Measurements from ENCODE around the gene DVL1. TPM values are rescaled to one million over a fixed set of nuclear protein-coding genes. Genes with fewer than 3 reads are reported as not detected.
A peak's percentile ranks its signal among the peaks of the same experiment; 100 is the strongest.

The DVL1 gene
- polyA plus RNA-seq, 12 donors: 24.2 to 54.3 (median 33.0) TPM; not detected in 1

DNA sequence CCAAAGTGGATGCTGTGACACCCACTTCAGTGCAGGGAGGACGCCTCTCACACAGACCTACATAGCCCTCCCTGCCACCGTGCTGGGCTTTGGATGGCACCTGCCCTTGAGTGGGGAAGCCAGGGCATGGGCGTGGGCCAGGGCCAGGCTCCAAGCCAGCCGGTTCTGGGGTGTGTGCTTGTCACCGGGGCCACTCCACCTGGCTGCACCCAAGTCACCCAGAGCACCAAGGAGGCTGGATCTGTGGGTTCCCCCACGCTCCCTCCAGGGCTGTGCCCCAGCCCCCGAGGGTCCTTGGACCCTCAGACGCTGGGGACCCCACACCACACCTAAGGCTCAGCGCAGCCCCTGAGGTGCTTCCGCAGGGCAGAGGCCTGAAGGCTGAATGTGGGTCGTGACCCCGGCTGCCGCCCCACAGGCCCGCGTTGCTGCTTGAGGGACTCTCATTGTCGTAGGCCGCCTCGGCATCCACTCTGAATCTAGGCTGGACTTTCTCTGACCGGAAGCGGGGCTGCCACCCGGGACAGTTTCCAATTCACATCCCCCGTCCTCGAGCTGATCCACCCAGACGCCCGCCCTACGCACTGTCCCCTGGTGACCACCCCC is 7.7 kb upstream of the DVL1 start:
- no peak for DNase-seq

GRCh38 chr1:1356166-1356795 is 7.1 kb upstream of the DVL1 start:
- DNase-seq: no peak

DNA sequence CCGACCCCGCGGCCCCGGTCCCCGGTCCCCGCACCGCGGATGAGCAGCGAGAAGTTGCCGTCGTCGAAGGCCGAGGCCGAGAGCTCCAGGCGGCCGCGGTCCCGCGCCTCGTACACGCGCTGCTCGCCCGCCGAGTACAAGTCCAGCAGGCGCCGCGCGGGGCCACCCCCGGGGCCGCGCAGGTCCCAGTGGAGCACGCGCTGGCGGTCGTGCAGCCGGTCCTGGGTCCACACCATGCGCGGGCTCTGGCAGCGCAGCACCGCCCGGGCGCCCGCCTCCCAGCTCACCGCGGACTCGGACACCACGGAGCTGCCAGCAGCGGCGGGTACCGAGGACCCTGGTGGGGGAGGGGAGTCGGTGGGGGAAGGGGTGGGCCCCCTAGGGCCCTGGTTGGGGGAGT is 6.2 kb upstream of the DVL1 start:
- DNase-seq: no peak

GRCh38 chr1:1354271-1355247 is 5.3 kb upstream of the DVL1 start:
- DNase-seq: no peak

GRCh38 chr1:1353389-1354151 is 4.4 kb upstream of the DVL1 start:
- DNase-seq: no peak

- no peak for DNase-seq
Observed at GRCh38 chr1:1352786-1353388, 3.7 kb upstream of the DVL1 start.

DNA sequence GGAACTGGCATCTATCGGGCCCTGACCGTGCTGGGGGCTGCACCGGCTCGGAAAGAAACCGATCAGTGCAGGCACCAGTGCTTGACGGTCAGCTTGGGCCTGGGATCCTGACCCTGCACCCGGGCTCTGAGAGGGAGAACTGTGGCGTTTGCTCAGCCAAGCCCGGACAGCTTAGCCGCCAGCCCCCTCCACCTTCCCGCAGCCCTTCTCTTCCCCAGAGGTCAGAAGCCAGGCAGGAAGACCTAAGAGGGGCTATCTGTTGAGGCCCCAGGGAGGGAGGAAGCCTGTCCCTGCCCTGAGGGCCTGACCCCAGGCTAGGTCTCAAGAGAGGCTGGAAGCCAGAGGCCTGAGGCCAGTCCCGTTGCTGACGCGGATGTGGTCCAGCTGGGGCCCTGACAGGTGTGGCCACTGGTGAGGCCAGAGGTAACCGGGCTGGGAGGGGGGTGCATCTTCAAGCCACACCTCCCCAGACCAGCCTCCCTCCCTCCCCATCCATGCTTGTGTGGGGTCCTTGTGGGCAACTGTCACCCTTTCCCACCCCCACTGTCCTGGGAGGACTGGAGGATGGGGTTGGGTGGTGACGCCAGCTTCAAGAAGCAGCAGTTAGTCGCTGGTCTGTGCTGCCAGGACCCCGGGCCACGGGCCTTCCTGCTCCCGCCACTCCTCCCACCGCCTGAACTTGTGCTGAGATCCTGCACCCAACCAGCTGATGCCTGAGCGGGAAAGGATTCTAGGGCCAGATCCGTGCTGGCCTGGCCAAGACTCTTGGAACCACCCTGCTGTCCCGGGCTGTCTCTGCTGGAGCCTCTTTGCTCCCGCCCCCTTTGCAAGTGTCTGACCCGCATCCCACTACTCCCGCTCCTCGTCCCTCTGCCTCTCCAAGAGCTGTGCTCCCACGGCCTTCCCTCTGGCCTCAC is 2.6 kb upstream of the DVL1 start:
- peak; percentile 69 for DNase-seq

DNA sequence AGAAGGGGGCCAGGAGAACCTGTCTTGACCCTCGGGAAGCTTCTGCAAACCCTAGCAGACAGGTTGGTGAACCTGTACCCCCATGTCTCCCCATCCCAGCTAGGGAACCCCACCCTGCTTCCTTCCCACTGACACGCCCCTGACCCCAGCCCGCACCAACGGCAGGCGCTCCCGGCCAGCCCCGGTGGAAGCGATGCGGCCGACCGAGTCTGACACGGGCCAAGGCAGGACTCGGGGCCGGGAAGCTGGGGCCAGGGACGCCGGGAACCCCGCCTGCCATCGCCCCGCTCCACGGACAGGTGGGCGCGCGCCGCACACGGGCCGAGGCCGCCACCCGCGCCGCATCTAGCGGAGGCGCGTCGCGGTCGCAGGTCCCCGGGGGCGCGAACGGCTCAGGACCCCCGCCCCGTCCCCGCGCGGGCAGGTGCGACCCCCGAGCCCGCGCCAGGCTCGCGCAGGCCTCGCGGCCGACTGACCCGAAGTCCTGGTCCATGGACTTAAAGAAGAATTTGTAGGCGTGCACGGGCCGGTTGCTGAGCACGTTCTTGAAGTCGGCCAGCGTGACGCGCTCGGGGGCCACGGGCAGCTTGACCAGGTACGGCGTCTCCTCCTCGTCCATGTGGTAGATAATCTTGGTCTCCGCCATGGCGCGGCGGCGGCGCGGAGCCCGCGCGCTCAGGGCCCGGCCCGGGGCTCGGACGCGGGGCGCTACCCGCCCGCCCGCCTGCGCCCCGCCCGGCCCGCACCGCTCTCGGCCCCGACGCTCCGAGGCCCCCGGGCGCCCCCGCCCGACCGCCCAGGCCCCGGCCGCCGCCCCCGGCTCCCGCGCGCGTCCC is 580 bp downstream of the DVL1 start:
- no peak for DNase-seq

DNA sequence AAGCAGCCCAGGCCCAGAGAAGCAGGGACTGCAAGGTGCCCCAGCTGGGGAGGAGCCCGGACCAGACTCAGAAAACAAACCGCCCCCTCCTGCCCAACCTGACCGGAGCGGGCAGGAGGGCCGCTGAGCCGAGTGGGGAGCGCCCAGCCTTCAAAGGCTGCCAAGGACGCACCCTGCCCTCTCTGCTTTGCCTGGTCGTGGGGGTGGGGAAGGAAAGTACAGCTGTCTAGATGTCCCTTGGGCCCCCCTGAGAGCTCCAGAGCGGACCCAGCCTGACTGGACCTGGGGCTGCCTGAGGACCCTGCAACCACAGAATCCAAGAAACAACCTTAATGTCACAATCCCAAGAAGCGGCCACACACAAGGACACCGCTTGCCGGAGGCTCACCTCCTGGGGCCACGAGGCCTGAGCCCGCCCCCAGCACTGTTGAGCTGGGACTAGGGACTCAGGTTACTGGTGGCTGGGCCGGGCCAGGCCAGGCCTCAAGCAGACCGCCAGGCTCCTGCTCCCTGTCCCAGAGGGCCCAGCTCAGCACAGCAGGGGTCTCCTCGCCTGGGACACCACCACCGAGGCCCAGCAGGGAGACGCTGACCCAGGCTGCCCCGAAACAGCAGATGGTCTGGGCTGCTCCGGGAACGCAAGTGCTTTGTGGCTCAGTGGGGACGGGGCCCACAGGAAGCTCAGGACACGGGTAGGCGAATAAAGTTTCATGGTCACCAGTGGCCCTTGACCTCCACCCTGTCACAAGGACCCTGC is 1.4 kb downstream of the DVL1 start:
- DNase-seq: no peak

- DNase-seq: no peak
Observed at GRCh38 chr1:1347026-1347595, 2.1 kb downstream of the DVL1 start.

DNA sequence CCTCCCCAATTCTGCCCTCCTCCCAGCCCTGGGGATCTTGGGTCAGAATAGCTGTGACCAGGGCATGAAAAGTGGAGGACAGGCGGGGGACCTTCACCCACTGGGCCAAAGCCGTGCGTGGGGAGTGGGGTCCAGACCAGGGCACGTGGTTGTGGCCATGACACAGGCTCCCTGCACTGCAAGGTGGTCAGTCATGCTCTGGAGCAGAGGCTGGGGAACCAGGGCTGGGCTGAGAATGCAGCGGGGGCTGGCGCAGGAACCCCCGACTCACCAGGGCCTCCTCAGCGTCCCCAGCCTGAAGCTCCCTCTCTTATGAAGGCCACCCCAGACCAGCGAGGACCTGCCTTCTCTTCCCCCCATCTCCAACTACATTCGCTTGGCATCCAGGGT is 2.7 kb downstream of the DVL1 start:
- no peak for DNase-seq

DNA sequence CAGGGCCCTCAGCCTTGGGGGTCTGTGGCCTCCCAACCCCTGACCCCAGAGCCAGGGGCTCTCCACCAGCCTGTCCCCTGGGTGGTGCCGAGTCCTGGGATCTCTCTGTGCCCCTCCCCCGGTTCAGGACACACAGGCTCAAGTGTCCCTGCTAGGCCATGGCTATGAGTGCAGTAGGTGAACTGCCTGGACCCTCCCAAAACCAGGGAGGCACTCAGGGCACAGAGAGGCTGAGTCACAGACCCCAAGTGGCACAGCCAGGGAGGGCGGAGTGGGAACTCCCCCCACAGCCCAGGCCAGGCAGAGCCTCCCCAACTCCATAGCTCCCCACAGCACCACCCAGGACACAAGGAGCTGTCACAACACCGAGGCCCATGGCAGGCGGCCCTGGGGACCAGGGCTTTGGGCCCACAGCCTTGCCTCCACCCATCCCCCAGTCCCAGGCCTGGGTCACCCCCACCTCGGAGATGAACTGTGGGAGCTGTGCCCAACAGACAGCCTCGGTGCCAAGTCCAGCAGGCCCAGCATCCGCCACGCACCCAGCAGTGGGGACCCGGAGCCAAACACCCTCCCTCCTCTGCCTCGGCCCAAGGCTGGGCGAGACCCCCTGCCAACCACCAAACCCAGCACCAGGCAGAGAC is 3.2 kb downstream of the DVL1 start:
- no peak for DNase-seq

DNA sequence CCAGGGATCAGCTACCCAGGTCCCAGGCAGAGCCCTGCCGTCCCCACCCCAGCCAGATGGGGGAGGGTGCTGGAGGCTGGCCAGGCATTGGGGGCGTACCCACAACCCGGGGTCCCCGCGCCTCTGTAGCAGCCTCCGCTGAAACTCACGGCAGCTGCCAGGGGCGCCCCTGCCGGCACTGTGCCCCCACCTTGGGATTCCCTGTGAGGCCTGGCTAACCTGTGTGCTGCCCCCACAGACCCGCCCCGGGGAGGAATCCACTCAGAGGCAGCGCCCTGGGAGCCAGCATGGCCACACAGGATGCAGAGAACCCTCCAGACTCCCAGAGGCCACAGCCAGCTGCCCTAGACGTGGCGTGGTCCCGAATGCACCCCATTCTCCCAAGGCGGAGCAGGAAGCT is 3.8 kb downstream of the DVL1 start:
- DNase-seq: no peak

- no peak for DNase-seq
Observed at GRCh38 chr1:1344655-1345361, 4.4 kb downstream of the DVL1 start.

DNA sequence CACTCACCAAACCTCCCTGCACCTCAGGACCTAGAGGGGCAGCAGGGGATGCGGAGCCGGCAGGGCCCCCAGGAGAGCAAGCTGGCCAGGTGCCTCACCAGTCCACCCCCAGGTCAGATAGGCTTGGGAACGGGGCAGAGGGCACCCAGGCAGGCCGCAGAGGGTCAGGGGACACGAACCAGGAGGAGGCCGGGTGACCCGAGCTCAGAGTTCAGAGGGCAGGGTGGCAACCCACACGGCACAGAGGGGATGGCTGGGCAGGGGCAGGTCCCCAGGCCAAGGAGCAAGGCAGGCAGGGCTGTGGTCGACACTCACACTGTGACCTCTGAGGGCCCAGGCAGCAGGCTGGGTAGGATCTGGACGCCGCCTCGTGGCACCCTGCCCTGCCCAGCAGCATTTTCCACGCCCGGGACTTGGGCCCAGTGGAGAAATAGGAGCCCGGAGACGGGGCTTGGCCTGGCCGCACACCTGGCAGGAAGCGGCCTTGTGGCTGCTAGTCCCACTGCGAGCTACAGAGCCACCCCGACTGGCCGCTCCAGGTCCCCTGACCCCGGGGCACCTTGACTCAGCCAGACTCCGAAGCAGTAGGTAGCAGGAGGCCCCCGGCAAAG is 5.3 kb downstream of the DVL1 start:
- no peak for DNase-seq

DNA sequence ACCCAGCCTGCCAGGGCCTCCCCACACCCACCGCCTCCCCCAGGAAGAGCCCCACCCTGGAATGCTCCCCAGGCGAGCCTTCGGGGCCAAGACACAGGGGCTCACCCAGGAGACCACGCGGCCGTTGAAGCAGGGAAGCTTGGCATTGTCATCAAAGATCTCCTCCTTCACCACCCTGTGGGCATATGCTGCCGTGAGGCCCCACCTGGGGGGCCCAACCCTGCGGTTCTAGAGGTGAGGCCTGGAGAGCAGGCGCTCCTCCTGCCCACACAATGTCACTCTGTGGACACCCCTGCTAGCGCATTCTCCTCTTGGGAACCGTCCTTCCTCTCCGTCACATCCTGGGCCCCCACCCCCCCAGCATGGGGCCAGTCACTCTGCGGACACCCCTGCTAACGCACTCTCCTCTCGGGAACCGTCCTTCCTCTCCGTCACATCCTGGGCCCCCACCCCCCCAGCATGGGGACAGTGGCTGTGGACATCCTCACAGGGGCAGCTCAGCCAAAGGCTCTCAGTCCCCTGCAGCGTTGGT is 6.6 kb downstream of the DVL1 start:
- no peak for DNase-seq
